ENCODE data around the gene GPA33.

The GPA33 gene

DNA sequence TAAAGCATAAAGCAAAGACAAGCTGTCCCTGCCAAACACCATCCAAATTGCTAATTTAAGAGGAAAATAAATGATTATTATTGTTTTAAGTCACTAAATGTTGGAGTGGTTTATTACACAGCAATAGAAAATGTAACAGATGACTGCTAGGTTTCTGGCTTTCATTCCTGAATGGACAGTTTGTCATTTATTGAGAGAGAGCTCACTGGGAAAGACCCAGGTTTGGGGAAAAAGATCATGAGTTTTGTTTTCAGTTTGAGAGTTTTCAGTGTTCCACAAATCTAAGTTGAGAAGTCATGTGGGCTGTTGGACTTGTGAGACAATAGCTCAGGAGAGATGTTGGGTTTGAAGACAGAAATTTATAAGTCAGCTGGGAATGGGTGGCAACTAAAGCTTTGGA, 5.4 kb downstream of the GPA33 start:
- DNase-seq, result no peak

GRCh38 chr1:167083871-167084270, 6.3 kb downstream of the GPA33 start:
- DNase-seq, result no peak

- DNase-seq, result no peak
Measured at GRCh38 chr1:167083066-167083665, 7.0 kb downstream of the GPA33 start.

DNA sequence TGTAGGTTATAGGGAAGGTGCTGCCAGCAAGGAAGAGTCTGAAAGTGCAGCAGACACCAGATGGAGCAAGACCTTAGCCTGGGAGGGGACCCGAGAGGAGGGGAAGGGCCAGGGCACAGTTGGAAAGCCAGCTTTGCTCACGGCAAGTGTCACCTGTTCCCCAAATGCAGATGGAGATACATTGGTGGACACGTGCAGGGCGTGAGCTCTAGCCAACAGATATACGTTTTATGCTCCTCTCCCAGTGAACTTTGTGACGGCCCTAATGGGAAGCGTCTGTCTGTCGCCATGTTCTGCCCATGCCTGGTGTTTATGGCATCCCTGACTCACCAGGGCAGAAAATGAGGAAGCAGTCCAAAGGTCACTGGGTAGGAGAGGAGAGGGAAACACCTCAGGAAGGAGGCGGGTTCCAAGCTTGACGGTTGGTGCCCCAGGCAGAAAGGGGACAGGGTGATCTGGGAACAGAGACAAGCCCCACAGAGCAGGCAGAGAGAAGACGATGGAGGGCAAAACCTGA, 7.6 kb downstream of the GPA33 start:
- no peak for DNase-seq

GRCh38 chr1:167081594-167082156, 8.5 kb downstream of the GPA33 start:
- DNase-seq, result no peak

- no peak for DNase-seq
Measured at GRCh38 chr1:167077868-167078210, 12.3 kb downstream of the GPA33 start.

DNA sequence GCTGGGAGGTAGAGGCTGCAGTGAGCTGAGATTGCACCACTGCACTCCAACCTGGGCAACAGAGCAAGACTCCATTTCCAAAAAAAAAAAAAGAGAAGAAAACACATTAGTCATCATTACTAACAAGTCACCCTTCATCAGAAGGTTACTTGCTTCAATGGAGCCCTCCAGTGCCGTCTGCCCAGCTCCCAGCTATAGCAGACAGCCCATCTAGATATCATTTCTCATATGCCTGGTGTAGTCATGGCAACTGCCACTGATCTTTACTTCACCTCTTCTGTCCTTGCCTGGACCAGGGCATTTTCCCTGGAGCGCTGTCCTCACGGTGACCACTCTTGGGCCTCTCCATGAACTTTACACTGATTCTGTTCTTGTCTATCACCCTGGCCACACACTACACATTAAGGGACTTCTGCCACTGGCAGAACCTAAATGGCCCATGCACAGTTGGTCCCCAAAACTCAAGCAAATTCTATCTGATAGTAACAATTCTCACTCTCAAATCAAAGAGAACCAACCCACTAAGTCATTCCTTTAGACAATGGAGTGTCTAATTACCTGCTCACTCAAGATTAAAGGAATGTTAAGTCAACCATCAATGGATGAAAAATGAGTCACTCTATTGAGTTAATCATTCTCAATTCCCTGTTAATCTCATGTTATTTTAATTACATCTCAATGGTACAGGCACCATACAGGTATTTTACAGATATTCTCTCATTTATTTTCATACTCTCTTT, 12.9 kb downstream of the GPA33 start:
- DNase-seq, result no peak

- no peak for DNase-seq
Measured at GRCh38 chr1:167076136-167076710, 14.0 kb downstream of the GPA33 start.

DNA sequence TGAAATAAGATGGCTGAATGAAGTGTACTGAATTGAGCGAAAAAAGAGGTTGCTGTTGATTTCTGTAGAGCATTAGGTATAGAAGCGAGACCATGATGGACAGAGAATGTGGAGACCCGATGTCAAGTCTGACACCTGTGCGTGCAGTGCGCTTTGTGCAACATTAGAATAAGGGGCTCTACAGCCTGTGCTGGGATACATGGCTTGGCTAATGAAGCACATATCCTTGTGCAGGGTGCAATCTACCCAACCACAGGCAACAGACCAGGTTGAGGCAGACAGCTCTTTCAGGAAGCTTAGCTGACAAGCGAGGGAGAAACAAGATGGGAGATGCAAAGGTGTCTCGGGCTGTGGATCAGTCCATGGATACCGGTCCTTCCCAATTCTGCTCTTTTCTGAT, 18.9 kb downstream of the GPA33 start:
- DNase-seq, result no peak

DNA sequence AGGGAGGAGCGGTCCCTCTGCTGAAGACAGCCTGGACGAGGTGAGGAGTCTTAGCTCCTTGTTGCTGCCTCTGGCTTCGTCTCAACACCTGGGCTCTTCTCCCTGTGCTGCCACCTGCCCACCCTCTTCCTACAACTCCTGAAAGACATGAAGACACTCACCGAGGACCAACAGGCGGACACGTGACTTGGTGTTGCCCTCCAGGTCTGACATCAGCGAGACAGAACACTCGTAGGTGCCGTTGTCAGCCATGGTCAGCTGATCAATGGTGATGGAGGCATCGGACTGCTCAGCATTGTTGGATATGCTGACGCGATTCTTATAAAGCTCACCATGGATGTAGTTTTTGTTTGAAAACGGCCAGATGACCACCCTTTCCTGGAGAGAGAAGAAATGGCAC, 21.4 kb downstream of the GPA33 start:
- DNase-seq, result no peak

- no peak for DNase-seq
Measured at GRCh38 chr1:167067904-167068303, 22.3 kb downstream of the GPA33 start.

DNA sequence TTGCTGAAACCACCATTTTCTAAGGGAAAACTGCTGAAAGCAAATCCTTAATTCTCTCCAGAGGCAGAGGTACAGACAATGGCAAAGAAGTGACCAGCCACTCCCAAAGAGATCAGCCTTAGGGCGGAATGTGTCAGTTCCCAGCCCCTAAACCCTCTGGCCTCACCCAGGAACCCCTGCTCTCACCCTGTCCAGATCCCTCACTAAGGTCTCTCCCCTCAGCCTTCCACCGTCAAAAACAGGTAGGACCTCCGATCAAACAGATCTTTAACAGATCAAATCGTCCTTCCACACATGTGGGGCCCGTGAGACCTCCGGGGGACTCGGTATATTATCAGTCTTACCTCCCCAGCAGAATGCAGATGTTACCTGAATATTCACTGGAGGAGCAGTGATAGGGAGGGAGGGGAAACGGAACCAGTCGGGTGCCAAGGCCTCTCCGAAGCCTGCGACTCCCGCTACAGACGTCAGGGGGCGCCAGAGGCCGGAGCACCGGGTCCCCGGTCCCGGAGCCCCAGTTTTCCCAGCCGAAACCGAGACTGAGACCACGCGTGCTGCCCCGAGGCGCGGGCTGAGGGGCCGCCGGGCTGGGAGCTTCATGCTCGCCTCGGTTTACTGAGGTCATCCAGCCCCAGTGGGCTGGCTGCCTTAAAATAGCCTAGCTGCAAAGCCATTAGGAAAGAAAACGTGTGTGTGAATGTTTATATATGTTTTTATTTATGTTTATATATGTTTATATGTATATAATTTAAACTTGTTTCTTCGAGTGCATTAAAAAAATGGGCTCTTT, 23.6 kb downstream of the GPA33 start:
- DNase-seq, result peak; percentile 93

GRCh38 chr1:167065471-167065870, 24.7 kb downstream of the GPA33 start:
- DNase-seq, result no peak

GRCh38 chr1:167064621-167065020, 25.6 kb downstream of the GPA33 start:
- DNase-seq, result no peak

DNA sequence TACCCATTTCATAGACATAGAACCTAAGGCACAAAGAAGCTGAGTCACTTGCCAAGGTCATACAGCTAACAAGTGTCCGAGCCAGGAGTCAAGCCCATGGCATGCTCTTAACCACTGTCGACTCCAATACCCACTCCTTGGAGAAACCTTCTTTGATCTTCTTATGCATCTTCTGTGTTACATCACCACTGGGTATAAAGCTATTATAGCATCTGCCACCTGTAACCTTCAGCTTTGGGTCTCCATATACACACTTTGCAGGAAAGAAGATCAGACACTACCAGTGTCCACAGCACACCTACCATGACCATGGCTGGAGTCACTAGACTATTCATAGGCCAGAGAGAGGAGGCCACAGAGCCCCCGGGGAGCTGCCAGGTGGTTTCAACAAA, 29.1 kb downstream of the GPA33 start:
- no peak for DNase-seq

DNA sequence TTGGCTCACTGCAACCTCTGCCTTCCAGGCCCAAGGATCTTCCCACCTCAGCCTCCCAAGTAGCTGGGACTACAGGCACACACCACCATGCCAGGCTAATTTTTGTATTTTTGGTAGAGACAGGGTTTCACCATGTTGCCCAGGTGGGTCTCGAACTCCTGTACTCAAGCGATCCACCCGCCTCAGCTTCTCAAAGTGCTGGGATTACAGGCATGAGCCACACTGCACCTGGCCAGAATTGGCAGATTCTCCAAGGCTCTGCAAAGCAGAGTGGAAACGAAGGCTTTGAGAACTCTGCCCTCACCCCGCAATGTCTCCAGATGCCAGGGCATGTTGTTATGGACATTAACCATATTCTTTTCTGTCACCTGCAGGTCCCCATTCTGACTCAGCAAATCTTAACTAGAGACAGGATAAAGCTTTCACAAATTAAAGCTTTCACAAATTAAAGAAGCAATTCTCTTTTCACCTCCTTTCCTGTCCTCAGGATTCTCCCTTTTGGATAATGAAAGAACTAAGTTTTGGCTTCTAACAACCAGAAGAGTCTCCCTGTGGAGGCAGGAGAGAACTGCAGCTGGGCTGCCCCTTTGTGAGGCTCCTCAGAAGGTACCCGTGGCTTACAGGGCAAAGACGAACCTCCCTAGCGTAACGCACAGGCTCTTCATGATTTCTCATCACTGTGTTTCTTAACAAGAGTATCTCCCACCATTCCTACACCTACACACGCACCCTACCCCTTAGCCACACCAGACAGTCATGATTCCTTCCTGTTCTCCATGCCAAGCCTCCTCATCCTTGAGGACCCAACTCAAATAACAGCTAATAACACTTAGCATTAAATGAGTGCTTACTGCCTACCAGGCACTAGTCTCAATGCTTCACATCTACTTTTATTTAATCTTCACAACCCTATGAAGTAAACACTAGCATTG, 29.8 kb downstream of the GPA33 start:
- no peak for DNase-seq

DNA sequence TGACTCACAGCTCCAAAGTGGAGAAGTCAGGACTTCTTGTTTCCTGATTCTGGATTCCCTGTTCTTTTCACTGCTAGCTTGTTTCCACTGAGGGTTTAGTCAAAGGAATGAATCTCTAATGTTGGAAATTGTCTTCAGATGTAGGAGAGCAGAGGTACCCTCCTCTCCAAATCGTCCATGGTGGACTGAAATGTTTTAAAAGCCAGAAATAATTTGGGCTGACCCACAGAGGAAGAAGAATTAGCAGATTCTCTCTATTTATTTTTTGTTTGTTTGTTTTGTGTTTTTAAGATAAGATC, 30.4 kb downstream of the GPA33 start:
- DNase-seq, result no peak

- peak; percentile 89 for DNase-seq
Measured at GRCh38 chr1:167059045-167059808, 30.9 kb downstream of the GPA33 start.

DNA sequence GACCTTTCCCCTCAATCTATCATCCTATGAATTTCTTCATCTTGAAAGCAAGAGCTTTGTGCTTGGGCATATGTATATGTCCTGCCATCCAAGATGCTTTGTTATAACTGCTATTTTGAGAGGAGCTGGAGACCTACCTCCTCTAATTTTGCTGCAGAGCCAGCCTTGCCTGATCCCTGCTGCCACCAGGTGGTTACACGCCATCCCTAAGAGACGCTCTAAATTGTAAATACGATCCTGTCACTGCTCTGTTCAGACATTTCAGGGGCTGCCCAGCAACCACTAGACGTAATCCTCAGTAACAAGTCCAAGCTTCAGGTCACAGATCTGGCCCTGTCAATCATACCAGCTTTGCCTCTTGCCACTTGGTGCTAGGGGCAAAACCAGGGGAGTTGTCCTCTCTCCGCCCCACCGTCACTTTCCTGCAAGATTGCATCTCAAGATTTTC, 32.9 kb downstream of the GPA33 start:
- peak; percentile 46 for DNase-seq

- no peak for DNase-seq
Measured at GRCh38 chr1:167056529-167057231, 33.5 kb downstream of the GPA33 start.

Data from stimulated activated CD8-positive, alpha-beta memory T cell treated with anti-CD3 and anti-CD28 coated beads, Interleukin-4, amount 100 ng/mL, for 48 hours (primary cell).